HG03378 (cell line): ENCODE results near the gene PSMA7.
A peak's percentile ranks its signal among the peaks of the same experiment; 100 is the strongest.
"Not testable (repeated sequence)": the region's sequence is repeated elsewhere in the genome, so short reads cannot be mapped to it uniquely, and the experiment has no call there.

Source experiments
- ATAC-seq: cut with Tn5 transposase; IDR thresholded peaks from one replicate; pipeline ENCODE4 v1.9.1; 2021; ENCODE audit warnings: mild to moderate bottlenecking, moderate library complexity; ENCODE audit not compliant: unreplicated experiment

PSMA7 gene

GRCh38 chr20:62121776-62122653 lies 21.2 kb downstream of the PSMA7 start, which contains the start of gene LSM14B:
Gene LSM14B, plus strand, starts transcription at chr20:62122475. Its CDS starts 192 bp downstream, at chr20:62122667.
- peak; percentile 49 for ATAC-seq

- peak; percentile 15 for ATAC-seq
Measured at GRCh38 chr20:62120990-62121775, 22.0 kb downstream of the PSMA7 start.

- ATAC-seq: no peak
Measured at GRCh38 chr20:62120365-62120762, 22.8 kb downstream of the PSMA7 start.

GRCh38 chr20:62119591-62120364 lies 23.4 kb downstream of the PSMA7 start:
- no peak for ATAC-seq

- ATAC-seq: no peak
Measured at GRCh38 chr20:62119115-62119514, 24.1 kb downstream of the PSMA7 start.

GRCh38 chr20:62118113-62119043 lies 24.8 kb downstream of the PSMA7 start:
- no peak for ATAC-seq

- ATAC-seq: no peak
Measured at GRCh38 chr20:62117658-62118057, 25.5 kb downstream of the PSMA7 start.

- ATAC-seq: no peak
Measured at GRCh38 chr20:62117362-62117646, 25.9 kb downstream of the PSMA7 start.

- ATAC-seq: no peak
Measured at GRCh38 chr20:62116558-62117361, 26.4 kb downstream of the PSMA7 start.

GRCh38 chr20:62115800-62116407 lies 27.3 kb downstream of the PSMA7 start:
- ATAC-seq: not testable (repeated sequence)

GRCh38 chr20:62114894-62115293 lies 28.3 kb downstream of the PSMA7 start:
- ATAC-seq: no peak

GRCh38 chr20:62112368-62112767 lies 30.8 kb downstream of the PSMA7 start:
- no peak for ATAC-seq

GRCh38 chr20:62111148-62111547 lies 32.0 kb downstream of the PSMA7 start:
- ATAC-seq: no peak

- no peak for ATAC-seq
Measured at GRCh38 chr20:62105592-62105991, 37.6 kb downstream of the PSMA7 start.

- no peak for ATAC-seq
Measured at GRCh38 chr20:62104791-62105345, 38.3 kb downstream of the PSMA7 start.

GRCh38 chr20:62104234-62104789 lies 38.9 kb downstream of the PSMA7 start:
- ATAC-seq: no peak

- no peak for ATAC-seq
Measured at GRCh38 chr20:62103508-62104233, 39.5 kb downstream of the PSMA7 start.

GRCh38 chr20:62101078-62101477 lies 42.1 kb downstream of the PSMA7 start:
- no peak for ATAC-seq
